Fibroblast of the aortic adventitia (primary cell): ENCODE results near the gene ADD1. TPM values are rescaled to one million over a fixed set of nuclear protein-coding genes. Genes with fewer than 3 reads are reported as not detected.

Source experiments
- DNase-seq: peaks from one replicate; pipeline ENCODE4 v3.0.0-alpha.2; 2010; ENCODE audit warnings: low read depth
- H3K4me3 ChIP-seq: 2 replicates; pipeline ENCODE4 v1.5.1; 2011; ENCODE audit warnings: low read depth, mild to moderate bottlenecking, control low read depth, low read length, moderate library complexity
- total RNA-seq: library from RNA; depleted of rRNA; stranded (reverse); fragments of >200 nt; gene quantifications from 2 replicates; pipeline ENCODE4 v1.2.3, GENCODE V29; 2012; ENCODE audit warnings: low replicate concordance
- TF ChIP-seq, protein P1 (sequence below): IDR thresholded peaks from 2 replicates; pipeline ENCODE4 v1.5.1; 2011; ENCODE audit warnings: mild to moderate bottlenecking, low read length, control low read depth, inconsistent platforms; ENCODE audit not compliant: insufficient read depth

ADD1 gene
- total RNA-seq, 1 donor, result 168 TPM

DNA sequence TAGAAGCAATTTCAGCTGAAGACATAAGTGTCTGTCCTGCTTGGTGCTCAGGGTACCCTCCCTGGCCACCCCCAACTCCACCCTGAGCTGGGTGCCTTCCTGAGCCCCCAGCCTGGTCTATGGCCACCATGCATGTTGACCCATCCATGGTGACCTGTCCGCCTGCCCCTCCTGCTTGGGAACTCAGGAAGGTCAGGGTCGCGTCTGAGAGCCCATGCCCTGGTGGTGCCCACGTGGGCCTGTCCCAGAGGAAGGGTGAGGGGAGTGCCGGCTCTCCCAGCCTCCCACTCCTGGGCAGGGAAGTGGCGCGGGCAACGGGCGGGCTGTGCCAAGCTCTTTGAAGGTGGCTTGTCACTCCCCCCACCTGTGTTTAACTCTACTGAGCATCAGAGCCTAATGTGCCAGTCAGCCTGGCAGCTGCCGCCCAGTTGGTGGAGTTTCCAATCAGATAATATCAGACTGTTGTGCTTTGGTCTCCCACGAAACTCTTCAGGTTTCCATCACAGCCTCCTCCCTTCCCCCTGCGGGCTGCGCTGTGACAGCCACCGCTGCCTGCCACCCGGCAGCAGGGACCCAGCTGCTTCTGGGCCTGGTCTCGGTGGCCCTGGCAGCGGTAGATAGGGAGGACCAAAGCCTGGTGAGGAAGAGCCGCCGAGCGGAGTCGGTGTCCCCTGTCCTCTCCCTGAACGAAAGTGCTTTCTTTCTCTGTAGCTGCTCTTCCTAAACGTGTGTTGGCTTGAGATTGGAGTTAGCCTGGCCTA, 45.9 kb upstream of the ADD1 start:
- H3K4me3 ChIP-seq, result no peak overlapping the region
- TF ChIP-seq, protein P1, sequence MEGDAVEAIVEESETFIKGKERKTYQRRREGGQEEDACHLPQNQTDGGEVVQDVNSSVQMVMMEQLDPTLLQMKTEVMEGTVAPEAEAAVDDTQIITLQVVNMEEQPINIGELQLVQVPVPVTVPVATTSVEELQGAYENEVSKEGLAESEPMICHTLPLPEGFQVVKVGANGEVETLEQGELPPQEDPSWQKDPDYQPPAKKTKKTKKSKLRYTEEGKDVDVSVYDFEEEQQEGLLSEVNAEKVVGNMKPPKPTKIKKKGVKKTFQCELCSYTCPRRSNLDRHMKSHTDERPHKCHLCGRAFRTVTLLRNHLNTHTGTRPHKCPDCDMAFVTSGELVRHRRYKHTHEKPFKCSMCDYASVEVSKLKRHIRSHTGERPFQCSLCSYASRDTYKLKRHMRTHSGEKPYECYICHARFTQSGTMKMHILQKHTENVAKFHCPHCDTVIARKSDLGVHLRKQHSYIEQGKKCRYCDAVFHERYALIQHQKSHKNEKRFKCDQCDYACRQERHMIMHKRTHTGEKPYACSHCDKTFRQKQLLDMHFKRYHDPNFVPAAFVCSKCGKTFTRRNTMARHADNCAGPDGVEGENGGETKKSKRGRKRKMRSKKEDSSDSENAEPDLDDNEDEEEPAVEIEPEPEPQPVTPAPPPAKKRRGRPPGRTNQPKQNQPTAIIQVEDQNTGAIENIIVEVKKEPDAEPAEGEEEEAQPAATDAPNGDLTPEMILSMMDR, result no peak
- DNase-seq, result no peak

DNA sequence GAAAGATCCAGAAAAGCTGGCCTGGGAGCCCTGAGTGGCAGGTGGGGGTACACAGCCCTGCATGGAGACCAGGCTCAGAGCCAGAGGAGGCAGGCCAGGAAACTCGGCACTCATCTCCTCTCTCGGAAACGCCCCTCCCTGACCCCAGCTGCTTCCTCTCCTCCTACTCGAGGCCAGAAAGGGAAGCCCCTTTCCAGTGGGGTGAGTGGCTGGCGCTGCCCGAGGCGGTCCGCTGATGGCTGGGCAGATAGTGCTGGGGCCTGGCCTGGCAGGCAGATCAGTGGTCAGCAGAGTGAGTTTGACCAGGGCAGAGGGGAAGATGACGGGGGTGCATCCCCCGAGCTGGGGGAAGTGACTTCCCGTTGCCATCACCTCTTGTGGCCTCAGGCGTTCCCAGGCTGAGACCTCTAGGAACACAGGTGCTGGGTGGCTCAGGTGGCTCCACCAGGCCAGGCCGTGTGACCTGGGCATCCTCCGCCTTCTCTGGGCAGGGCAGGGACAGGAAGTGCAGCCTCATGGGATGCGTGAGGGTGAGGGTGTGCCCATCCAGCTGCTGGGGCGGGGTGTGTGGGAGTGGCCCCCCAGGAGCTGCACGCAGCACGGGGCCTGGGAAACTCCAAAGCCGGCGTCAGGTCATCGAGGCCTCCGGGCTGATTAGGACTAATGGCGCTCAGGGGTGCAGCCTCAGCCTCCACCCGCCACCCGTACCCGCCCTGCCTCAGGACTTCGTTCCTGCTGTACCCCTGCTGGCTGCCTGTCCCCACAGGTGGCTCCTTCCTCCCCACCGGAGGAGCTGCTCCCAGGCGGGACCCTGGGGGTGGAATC, 45.0 kb upstream of the ADD1 start:
- TF ChIP-seq, protein P1, result no peak
- no peak overlapping the region for H3K4me3 ChIP-seq
- DNase-seq, result no peak

DNA sequence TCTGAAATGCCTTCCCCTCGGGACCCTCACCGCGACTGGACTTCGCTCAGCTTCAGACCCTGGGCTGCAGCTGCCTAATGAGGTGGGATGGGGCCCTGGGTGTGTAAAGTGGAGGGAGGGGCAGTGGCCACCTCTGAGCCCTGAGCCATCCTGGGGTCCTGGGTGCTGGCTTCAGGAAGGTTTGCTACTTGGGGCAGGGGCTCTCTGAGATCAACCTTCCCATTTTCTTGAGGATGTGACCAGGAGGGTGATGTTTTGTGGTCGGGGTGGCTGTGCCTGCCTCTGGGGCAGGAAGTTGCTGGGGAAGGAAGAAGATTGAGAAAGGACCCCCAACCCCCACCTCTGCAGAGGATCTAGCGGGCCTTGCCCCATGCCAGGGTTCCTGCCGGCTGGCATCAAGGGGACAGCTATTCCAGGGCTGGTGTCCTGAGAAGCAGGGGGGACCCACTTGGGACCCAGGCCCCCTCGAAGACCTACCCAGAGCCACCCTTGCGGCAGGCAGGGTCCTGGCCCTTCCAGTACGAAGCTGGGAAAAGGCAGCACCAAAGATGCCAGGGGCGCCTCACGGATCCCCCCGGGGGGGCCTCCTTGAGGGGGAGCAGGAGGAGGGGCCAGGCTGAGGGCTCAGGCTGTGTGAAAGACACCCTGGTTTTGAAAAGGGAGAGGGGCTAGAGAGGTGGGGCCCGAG, 44.3 kb upstream of the ADD1 start:
- TF ChIP-seq, protein P1, result no peak
- no peak for DNase-seq
- no peak overlapping the region for H3K4me3 ChIP-seq

DNA sequence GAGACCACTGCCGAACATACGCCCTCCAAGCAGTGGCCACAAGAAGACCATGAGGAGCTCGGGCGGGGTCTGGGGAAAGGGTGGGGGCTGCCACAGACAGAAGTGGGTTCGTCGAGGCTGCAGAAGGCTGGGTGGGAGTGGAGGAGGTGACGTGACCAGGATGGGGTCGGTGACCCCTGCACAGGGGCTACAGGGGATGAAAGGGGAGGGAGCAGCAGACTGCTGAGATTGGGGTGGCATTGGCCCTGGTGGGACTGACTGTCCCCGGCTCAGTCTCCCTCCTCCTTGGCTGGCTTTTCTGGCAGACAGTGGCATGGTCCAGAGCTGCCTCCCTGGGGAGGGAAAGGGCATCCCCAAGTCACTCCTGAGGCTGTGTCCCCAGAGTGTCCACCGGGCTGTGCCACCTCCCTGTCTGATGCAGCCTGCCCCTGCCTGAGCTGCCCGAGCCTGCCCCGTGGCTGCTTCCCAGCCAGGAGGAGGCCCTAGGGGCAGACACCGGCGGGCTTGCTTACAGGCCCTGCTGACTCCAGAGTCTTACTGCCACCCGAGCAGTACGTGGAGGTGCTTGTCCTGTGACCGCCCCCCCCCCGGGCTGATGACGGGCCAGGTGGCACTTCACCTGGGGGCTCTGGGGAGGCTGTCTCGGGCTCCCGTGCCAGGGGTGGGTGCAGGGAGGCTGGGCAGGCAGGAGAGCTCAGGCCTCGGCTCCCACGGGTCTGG, 43.5 kb upstream of the ADD1 start:
- DNase-seq, result no peak
- no peak overlapping the region for H3K4me3 ChIP-seq
- TF ChIP-seq, protein P1, result no peak

DNA sequence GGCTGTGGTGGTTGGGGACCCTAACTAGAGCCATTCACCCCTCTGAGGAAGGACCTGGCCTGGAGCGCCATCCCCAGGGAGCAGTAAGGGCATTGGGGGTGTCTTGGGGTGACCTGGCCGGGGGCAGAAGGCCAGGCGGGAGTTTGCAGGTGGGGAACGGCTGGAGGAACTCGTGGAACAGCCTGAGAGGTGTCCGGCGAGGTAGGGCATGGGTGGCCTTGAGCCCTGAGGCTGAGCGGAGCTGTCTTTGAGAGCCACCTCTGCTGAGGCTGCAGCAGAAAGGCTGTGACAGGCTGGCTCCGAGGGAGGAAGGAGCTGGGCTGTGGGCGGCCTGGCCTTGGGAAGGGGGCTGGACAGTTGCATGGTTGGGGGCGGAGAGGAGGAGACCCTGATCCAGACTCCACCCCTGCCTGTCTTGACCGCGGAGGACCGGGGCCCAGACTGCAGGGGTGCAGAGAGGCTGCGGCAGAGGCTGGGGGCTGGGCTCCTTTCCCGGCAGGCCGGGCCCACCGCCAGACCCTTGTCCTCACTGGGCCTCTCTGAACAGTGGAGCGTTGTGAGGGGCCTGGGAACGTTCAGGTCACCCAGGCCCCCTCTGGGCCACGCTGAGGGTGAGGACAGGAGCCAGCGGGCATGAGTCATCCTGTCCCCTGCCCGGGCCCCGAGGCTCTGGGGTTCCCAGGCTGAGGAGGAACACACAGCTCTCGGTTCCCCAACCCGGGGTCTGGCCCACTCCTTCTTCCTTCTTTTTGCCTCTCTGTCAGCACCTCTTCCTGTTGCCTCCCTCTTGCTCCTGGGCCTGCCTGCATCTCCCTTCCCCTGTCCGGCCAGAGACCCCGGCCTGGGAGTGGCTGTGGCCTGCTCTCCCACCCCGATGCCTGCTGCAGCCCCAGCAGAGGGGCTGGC, 42.7 kb upstream of the ADD1 start:
- peak overlapping the region; percentile 14 for H3K4me3 ChIP-seq
- TF ChIP-seq, protein P1, result no peak
- DNase-seq, result peak; percentile 61
